HepG2 (cell line): Measurements from ENCODE around the gene SYPL1. TPM values are rescaled to one million over a fixed set of nuclear protein-coding genes. Genes with fewer than 3 reads are reported as not detected.

Source experiments
- ATAC-seq: fragments of 200-7000 bp; cut with Tn5 transposase; 3 replicates; pipeline ENCODE4 v1.9.1; 2020; ENCODE audit warnings: mild to moderate bottlenecking, moderate library complexity
- BruUV-seq: library from RNA; stranded (reverse); fragments of 400-500 nt; replicated peaks from 2 replicates; lab custom pipeline; 2021; lab: Mats Ljungman, UMichigan
- CTCF ChIA-PET: fragments of 300-600 bp; formaldehyde crosslinking; extraction: SDS; loops from one replicate; lab custom pipeline; 2021; ENCODE audit warnings: low total read pairs, inconsistent platforms, low intra/inter-chr PET ratio; lab: Yijun Ruan, JAX
- POLR2A ChIA-PET: fragments of 350-600 bp; sonication (Branson Sonifier 250); formaldehyde crosslinking; loops from one replicate; lab custom pipeline; 2020; ENCODE audit warnings: antibody characterized with exemption, inconsistent platforms; lab: Yijun Ruan, JAX
- DNase-seq: peaks from one replicate; pipeline ENCODE4 v3.0.0-alpha.2; 2015; ENCODE audit warnings: low spot score
- FAIRE-seq: peaks from 3 replicates; lab custom pipeline; 2011; peaks lifted over from hg19 to GRCh38; lab: Jason Lieb, UNC
- H2AFZ ChIP-seq: one replicate; pipeline ENCODE4 v1.6.1; 2011; ENCODE audit warnings: low read length, inconsistent platforms
- H3K27ac ChIP-seq: fragments of 300-600 bp; 3 replicates; pipeline ENCODE4 v1.8.0; 2011; ENCODE audit warnings: mixed run types, mild to moderate bottlenecking, mixed read lengths, low read length, inconsistent platforms; ENCODE audit not compliant: insufficient read depth; ENCODE audit errors: extremely low read length
- H3K27me3 ChIP-seq, 2 experiments: fragments of 200-600 bp in 1 of 2; 2 replicates in 1 of 2; 3 replicates in 1 of 2; pipeline versions ENCODE4 v1.6.0 to v1.8.0; 2011; ENCODE audit warnings: low read length in 2 of 2, mild to moderate bottlenecking in 2 of 2, moderate library complexity in 2 of 2, inconsistent platforms in 1 of 2; ENCODE audit not compliant: insufficient read depth in 2 of 2, control insufficient read depth in 1 of 2
- H3K36me3 ChIP-seq, 2 experiments: fragments of 200-600 bp in 1 of 2; replicated peaks in 1 of 2; 2 replicates in 1 of 2; 3 replicates in 1 of 2; pipeline versions ENCODE4 v1.5.1 to v1.8.0; 2011; ENCODE audit warnings: low read length in 2 of 2, inconsistent platforms in 1 of 2; ENCODE audit not compliant: insufficient read depth in 2 of 2, control insufficient read depth in 1 of 2
- H3K4me1 ChIP-seq: 2 replicates; pipeline ENCODE4 v1.5.1; 2012; ENCODE audit warnings: low read length, inconsistent platforms; ENCODE audit not compliant: insufficient read depth
- H3K4me2 ChIP-seq: 2 replicates; pipeline ENCODE4 v1.6.0; 2011; ENCODE audit warnings: low read depth, low read length, inconsistent platforms
- H3K4me3 ChIP-seq, 3 experiments: fragments of 200-600 bp in 1 of 3; sonication (generic), shearing (Covaris generic) in 1 of 3; replicated peaks in 1 of 3; 2 replicates each; pipeline ENCODE4 v1.5.1; 2011 to 2016; ENCODE audit warnings: low read length in 3 of 3, inconsistent platforms in 2 of 3, low read depth in 2 of 3, mild to moderate bottlenecking in 2 of 3, control low read depth in 1 of 3, mixed read lengths in 1 of 3; ENCODE audit not compliant: insufficient read depth in 1 of 3
- H3K79me2 ChIP-seq: one replicate; pipeline ENCODE4 v1.6.1; 2011; ENCODE audit warnings: low read length, inconsistent platforms; ENCODE audit not compliant: insufficient read depth
- H3K9ac ChIP-seq: 2 replicates; pipeline ENCODE4 v1.6.0; 2011; ENCODE audit warnings: mild to moderate bottlenecking, low read depth, low read length, inconsistent platforms; ENCODE audit not compliant: insufficient read depth
- H3K9me3 ChIP-seq: 2 replicates; pipeline ENCODE4 v1.5.1; 2012; ENCODE audit warnings: mild to moderate bottlenecking, low read length
- H4K20me1 ChIP-seq: 2 replicates; pipeline ENCODE4 v1.6.0; 2011; ENCODE audit warnings: inconsistent platforms, mild to moderate bottlenecking, low read length, moderate library complexity; ENCODE audit not compliant: insufficient read depth
- CREM ChIP-seq, 2 experiments: sonication (generic) in 1 of 2; formaldehyde crosslinking in 1 of 2; IDR thresholded peaks; 2 replicates each; pipeline versions ENCODE4 v1.4.0 to v1.6.1; 2016 to 2020; ENCODE audit warnings: antibody characterized with exemption in 1 of 2, mild to moderate bottlenecking in 1 of 2, missing genetic modification reagents in 1 of 2
- GATAD1 ChIP-seq: IDR thresholded peaks from 2 replicates; pipeline ENCODE4 v1.6.1; 2016; ENCODE audit warnings: missing genetic modification reagents, missing compliant biosample characterization
- HHEX ChIP-seq: IDR thresholded peaks from 2 replicates; pipeline ENCODE4 v1.6.1; 2016; ENCODE audit warnings: control low read depth
- KLF13 ChIP-seq: sonication (generic); formaldehyde crosslinking; IDR thresholded peaks from 2 replicates; pipeline ENCODE4 v1.4.0; 2020; ENCODE audit warnings: mild to moderate bottlenecking, missing genetic modification reagents
- KLF6 ChIP-seq: IDR thresholded peaks from 2 replicates; pipeline ENCODE4 v1.8.0; 2016; ENCODE audit warnings: missing biosample characterization, missing genetic modification reagents
- NFIB ChIP-seq: sonication (generic); formaldehyde crosslinking; IDR thresholded peaks from 2 replicates; pipeline ENCODE4 v1.9.0; 2021; ENCODE audit warnings: missing genetic modification reagents, mild to moderate bottlenecking, borderline replicate concordance
- SMARCE1 ChIP-seq: fragments of 450-650 bp; IDR thresholded peaks from 2 replicates; pipeline ENCODE4 v1.6.1; 2017; ENCODE audit warnings: borderline replicate concordance
- SRSF4 ChIP-seq: fragments of 200-400 bp; formaldehyde crosslinking; IDR thresholded peaks from one replicate; pipeline ENCODE4 v1.6.1; 2018; ENCODE audit warnings: mild to moderate bottlenecking, low read depth, low read length, moderate library complexity; ENCODE audit not compliant: poor library complexity, severe bottlenecking
- ZBTB20 ChIP-seq: sonication (generic); formaldehyde crosslinking; IDR thresholded peaks from 2 replicates; pipeline ENCODE4 v1.8.1; 2023; ENCODE audit warnings: missing genetic modification reagents, low read depth, mild to moderate bottlenecking, borderline replicate concordance
- ZFX ChIP-seq: sonication (generic); formaldehyde crosslinking; IDR thresholded peaks from 2 replicates; pipeline ENCODE4 v1.4.0; 2020; ENCODE audit warnings: mild to moderate bottlenecking, low read depth, missing genetic modification reagents, moderate library complexity
- ZNF468 ChIP-seq: sonication (generic); formaldehyde crosslinking; IDR thresholded peaks from 2 replicates; pipeline ENCODE4 v1.8.0; 2022; ENCODE audit warnings: mild to moderate bottlenecking, moderate library complexity, missing genetic modification reagents
- ZNF547 ChIP-seq: sonication (generic); formaldehyde crosslinking; IDR thresholded peaks from 2 replicates; pipeline ENCODE4 v1.5.1; 2020; ENCODE audit warnings: mild to moderate bottlenecking, missing genetic modification reagents
- ZNF556 ChIP-seq: sonication (generic); formaldehyde crosslinking; IDR thresholded peaks from 2 replicates; pipeline ENCODE4 v1.4.0; 2020; ENCODE audit warnings: mild to moderate bottlenecking, missing genetic modification reagents, borderline replicate concordance
- ZNF883 ChIP-seq: sonication (generic); formaldehyde crosslinking; IDR thresholded peaks from 2 replicates; pipeline ENCODE4 v1.5.1; 2020; ENCODE audit warnings: mild to moderate bottlenecking, missing genetic modification reagents; ENCODE audit errors: not compliant biosample characterization
- WGBS: methylation state at CpG from one replicate; pipeline ENCODE4 v1.1.6; 2017; ENCODE audit warnings: low lambda C conversion rate; 5-methylcytosine and 5-hydroxymethylcytosine counted together
- in situ Hi-C: cut with HindIII; loops from 2 replicates; pipeline ENCODE4 v1.10.0; 2017; ENCODE audit warnings: low pct_unique_long_range_greater_than_20kb; ENCODE audit not compliant: extremely low pct_ligation_motif_present
- intact Hi-C: fragments of 100-400 bp; cut with micrococcal nuclease; formaldehyde crosslinking; loops from one replicate; pipeline ENCODE4 v1.10.0; 2022; ENCODE audit not compliant: unreplicated experiment
- polyA plus RNA-seq, 8 experiments: library from polyadenylated mRNA; depleted of rRNA in 3 of 8; stranded (reverse) in 7 of 8; unstranded in 1 of 8; fragments of >200 nt; fragmentation: Illumina TruSeq in 4 of 8; extraction: Trizol in 4 of 8; gene quantifications; 2 replicates each; pipeline versions ENCODE4 v1.2.1 to v1.2.3, GENCODE V29; 2011 to 2016; ENCODE audit warnings: low read depth in 4 of 8, missing spikeins in 1 of 8, mixed read lengths in 1 of 8; ENCODE audit not compliant: insufficient read depth in 1 of 8
- total RNA-seq, 5 experiments: library from RNA; depleted of rRNA; stranded (reverse); fragments of >200 nt; fragmentation: Illumina TruSeq; extraction: Trizol; gene quantifications; 2 replicates each; pipeline ENCODE4 v1.2.3, GENCODE V29; 2016; ENCODE audit warnings: low read depth in 1 of 5
- TF ChIP-seq, protein P1 (sequence below): sonication (generic); formaldehyde crosslinking; IDR thresholded peaks from 2 replicates; pipeline ENCODE4 v1.4.0; 2020; ENCODE audit warnings: missing genetic modification reagents
- TF ChIP-seq, protein P2 (sequence below): sonication (generic); formaldehyde crosslinking; IDR thresholded peaks from 2 replicates; pipeline ENCODE4 v1.4.0; 2020; ENCODE audit warnings: missing genetic modification reagents

The SYPL1 gene
- total and polyA plus RNA-seq, 2 of the 13 experiments (the other 11 are each of a cell fraction or from before 2014, with no cell fraction given) = 27.5 to 40.2 TPM

DNA sequence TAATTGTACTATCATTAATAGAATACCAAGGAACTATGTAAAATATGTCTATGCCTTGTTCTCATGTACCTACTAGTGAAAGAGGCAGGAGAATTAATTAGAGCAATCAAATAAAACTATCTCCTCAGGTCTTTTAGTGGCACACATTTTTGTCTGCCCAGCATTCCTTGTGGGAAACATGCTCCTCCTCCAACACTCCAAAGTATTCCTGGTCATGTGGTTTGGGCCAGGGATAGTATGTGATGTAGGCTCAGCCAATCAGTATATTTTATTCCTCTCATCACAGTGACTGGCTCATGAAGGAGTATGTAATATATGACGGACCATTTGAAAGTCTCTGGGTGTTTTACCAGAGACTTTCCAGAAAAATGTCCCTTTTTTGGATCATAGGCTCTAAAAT lies 16.7 kb upstream of the SYPL1 start:
- H3K27ac ChIP-seq = no peak overlapping the region
- no peak for ATAC-seq
- H3K4me2 ChIP-seq = no peak overlapping the region
- no peaks in the 10 kb centered on the region for H3K79me2 ChIP-seq
- no peak overlapping the region for H2AFZ ChIP-seq
- no peaks in the 10 kb centered on the region for H3K36me3 ChIP-seq
- no peak overlapping the region for H3K4me3 ChIP-seq
- no peaks in the 10 kb centered on the region for H3K9me3 ChIP-seq
- ChIA-PET CTCF (no interaction called here), POLR2A (no interaction called here)
- no peak for DNase-seq
- H3K27me3 ChIP-seq = peaks cover 0 to 20% of the 10 kb centered on the region in 2 experiments; a peak in 3 of 5 replicates
- no peak for TF ChIP-seq ZFX (CRISPR knock-in tag)
- no peak for TF ChIP-seq SRSF4
- TF ChIP-seq ZNF883 (CRISPR knock-in tag) = no peak
- no peak for TF ChIP-seq SMARCE1
- TF ChIP-seq KLF13 (CRISPR knock-in tag) = no peak
- no peak for TF ChIP-seq CREM (IDR thresholded peaks at IDR 0.05)
- no peak for TF ChIP-seq CREM (CRISPR knock-in tag; IDR thresholded peaks at IDR 0.05)
- no peak for TF ChIP-seq ZNF547
- TF ChIP-seq, protein P1, sequence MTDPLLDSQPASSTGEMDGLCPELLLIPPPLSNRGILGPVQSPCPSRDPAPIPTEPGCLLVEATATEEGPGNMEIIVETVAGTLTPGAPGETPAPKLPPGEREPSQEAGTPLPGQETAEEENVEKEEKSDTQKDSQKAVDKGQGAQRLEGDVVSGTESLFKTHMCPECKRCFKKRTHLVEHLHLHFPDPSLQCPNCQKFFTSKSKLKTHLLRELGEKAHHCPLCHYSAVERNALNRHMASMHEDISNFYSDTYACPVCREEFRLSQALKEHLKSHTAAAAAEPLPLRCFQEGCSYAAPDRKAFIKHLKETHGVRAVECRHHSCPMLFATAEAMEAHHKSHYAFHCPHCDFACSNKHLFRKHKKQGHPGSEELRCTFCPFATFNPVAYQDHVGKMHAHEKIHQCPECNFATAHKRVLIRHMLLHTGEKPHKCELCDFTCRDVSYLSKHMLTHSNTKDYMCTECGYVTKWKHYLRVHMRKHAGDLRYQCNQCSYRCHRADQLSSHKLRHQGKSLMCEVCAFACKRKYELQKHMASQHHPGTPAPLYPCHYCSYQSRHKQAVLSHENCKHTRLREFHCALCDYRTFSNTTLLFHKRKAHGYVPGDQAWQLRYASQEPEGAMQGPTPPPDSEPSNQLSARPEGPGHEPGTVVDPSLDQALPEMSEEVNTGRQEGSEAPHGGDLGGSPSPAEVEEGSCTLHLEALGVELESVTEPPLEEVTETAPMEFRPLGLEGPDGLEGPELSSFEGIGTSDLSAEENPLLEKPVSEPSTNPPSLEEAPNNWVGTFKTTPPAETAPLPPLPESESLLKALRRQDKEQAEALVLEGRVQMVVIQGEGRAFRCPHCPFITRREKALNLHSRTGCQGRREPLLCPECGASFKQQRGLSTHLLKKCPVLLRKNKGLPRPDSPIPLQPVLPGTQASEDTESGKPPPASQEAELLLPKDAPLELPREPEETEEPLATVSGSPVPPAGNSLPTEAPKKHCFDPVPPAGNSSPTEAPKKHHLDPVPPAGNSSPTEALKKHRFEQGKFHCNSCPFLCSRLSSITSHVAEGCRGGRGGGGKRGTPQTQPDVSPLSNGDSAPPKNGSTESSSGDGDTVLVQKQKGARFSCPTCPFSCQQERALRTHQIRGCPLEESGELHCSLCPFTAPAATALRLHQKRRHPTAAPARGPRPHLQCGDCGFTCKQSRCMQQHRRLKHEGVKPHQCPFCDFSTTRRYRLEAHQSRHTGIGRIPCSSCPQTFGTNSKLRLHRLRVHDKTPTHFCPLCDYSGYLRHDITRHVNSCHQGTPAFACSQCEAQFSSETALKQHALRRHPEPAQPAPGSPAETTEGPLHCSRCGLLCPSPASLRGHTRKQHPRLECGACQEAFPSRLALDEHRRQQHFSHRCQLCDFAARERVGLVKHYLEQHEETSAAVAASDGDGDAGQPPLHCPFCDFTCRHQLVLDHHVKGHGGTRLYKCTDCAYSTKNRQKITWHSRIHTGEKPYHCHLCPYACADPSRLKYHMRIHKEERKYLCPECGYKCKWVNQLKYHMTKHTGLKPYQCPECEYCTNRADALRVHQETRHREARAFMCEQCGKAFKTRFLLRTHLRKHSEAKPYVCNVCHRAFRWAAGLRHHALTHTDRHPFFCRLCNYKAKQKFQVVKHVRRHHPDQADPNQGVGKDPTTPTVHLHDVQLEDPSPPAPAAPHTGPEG = no peak
- no peak for TF ChIP-seq NFIB (CRISPR knock-in tag)
- no peak for TF ChIP-seq ZNF556 (CRISPR knock-in tag)
- no peak for TF ChIP-seq ZNF468
- TF ChIP-seq, protein P2, sequence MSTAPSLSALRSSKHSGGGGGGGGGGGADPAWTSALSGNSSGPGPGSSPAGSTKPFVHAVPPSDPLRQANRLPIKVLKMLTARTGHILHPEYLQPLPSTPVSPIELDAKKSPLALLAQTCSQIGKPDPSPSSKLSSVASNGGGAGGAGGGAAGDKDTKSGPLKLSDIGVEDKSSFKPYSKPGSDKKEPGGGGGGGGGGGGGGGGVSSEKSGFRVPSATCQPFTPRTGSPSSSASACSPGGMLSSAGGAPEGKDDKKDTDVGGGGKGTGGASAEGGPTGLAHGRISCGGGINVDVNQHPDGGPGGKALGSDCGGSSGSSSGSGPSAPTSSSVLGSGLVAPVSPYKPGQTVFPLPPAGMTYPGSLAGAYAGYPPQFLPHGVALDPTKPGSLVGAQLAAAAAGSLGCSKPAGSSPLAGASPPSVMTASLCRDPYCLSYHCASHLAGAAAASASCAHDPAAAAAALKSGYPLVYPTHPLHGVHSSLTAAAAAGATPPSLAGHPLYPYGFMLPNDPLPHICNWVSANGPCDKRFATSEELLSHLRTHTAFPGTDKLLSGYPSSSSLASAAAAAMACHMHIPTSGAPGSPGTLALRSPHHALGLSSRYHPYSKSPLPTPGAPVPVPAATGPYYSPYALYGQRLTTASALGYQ = no peak
- no peak for TF ChIP-seq HHEX (CRISPR knock-in tag)
- no peak for TF ChIP-seq ZBTB20 (CRISPR knock-in tag)
- no peak for TF ChIP-seq GATAD1 (CRISPR knock-in tag)
- TF ChIP-seq KLF6 = no peak
- intact Hi-C loops = no loop called here
- no peak overlapping the region for H3K9ac ChIP-seq
- in situ Hi-C loops = no loop called here
- H4K20me1 ChIP-seq = no peaks in the 10 kb centered on the region
- FAIRE-seq = no peak
- WGBS = 25% methylated on average over 1 of the region's 1 CpG
- no peaks in the 10 kb centered on the region; the same call in 1 of the 2 replicates for H3K4me1 ChIP-seq
- BruUV-seq = no TSS peak
